ENCODE results near the gene GPR37L1. TPM values are rescaled to one million over a fixed set of nuclear protein-coding genes. Genes with fewer than 3 reads are reported as not detected.
"Not testable (repeated sequence)": the region's sequence is repeated elsewhere in the genome, so short reads cannot be mapped to it uniquely, and the experiment has no call there.

Gene GPR37L1
- total RNA-seq, 1 experiment from 2014 or later = not detected

- Histone ChIP-seq H3K4me3 (no peak overlapping the region), H3K27me3 (no peaks in the 10 kb centered on the region), H3K36me3 (no peaks in the 10 kb centered on the region; the same call in 1 of the 2 replicates), H3K9me3 (no peaks in the 10 kb centered on the region)
- DNase-seq = no peak
Observed at GRCh38 chr1:202127061-202127460, 4.3 kb downstream of the GPR37L1 start.

GRCh38 chr1:202127836-202128622, 5.3 kb downstream of the GPR37L1 start:
- Histone ChIP-seq H3K27me3 (no peaks in the 10 kb centered on the region), H3K4me3 (no peak overlapping the region), H3K9me3 (no peaks in the 10 kb centered on the region), H3K36me3 (peaks cover 9% of the 10 kb centered on the region)
- no peak for DNase-seq

- peaks cover 18% of the 10 kb centered on the region for H3K36me3 ChIP-seq
- no peak for DNase-seq
- no peaks in the 10 kb centered on the region for H3K27me3 ChIP-seq
- no peaks in the 10 kb centered on the region for H3K9me3 ChIP-seq
- H3K4me3 ChIP-seq = no peak overlapping the region
Observed at GRCh38 chr1:202129453-202130296, 7.0 kb downstream of the GPR37L1 start.

GRCh38 chr1:202130297-202130721, 7.6 kb downstream of the GPR37L1 start:
- DNase-seq = no peak
- no peaks in the 10 kb centered on the region for H3K27me3 ChIP-seq
- peaks cover 22% of the 10 kb centered on the region for H3K36me3 ChIP-seq
- no peaks in the 10 kb centered on the region for H3K9me3 ChIP-seq
- no peak overlapping the region for H3K4me3 ChIP-seq

GRCh38 chr1:202130816-202131522, 8.3 kb downstream of the GPR37L1 start:
- no peaks in the 10 kb centered on the region for H3K9me3 ChIP-seq
- H3K27me3 ChIP-seq = no peaks in the 10 kb centered on the region
- peaks cover 25% of the 10 kb centered on the region for H3K36me3 ChIP-seq
- H3K4me3 ChIP-seq = no peak overlapping the region
- DNase-seq = no peak

- peaks cover 32% of the 10 kb centered on the region for H3K36me3 ChIP-seq
- DNase-seq = no peak
Observed at GRCh38 chr1:202131956-202132821, 9.5 kb downstream of the GPR37L1 start.

GRCh38 chr1:202133001-202133400, 10.3 kb downstream of the GPR37L1 start:
- no peak for DNase-seq
- Histone ChIP-seq H3K4me3 (no peak overlapping the region), H3K27me3 (no peaks in the 10 kb centered on the region), H3K9me3 (no peaks in the 10 kb centered on the region), H3K36me3 (peaks cover 37% of the 10 kb centered on the region)

More at GRCh38 chr1:202131956-202132821, 9.5 kb downstream of the GPR37L1 start:
- Histone ChIP-seq H3K4me3 (no peak overlapping the region), H3K9me3 (no peaks in the 10 kb centered on the region), H3K27me3 (no peaks in the 10 kb centered on the region)

- no peak for DNase-seq
- H3K9me3 ChIP-seq = no peaks in the 10 kb centered on the region
- no peak overlapping the region for H3K4me3 ChIP-seq
- peaks cover 37% of the 10 kb centered on the region for H3K36me3 ChIP-seq
- H3K27me3 ChIP-seq = no peaks in the 10 kb centered on the region
Observed at GRCh38 chr1:202133496-202133895, 10.8 kb downstream of the GPR37L1 start.

- Histone ChIP-seq H3K36me3 (peaks cover 38% of the 10 kb centered on the region), H3K27me3 (no peaks in the 10 kb centered on the region), H3K4me3 (no peak overlapping the region), H3K9me3 (no peaks in the 10 kb centered on the region)
- no peak for DNase-seq
Observed at GRCh38 chr1:202133989-202134388, 11.3 kb downstream of the GPR37L1 start.

- no peaks in the 10 kb centered on the region for H3K9me3 ChIP-seq
- DNase-seq = no peak
- H3K36me3 ChIP-seq = peaks cover 41% of the 10 kb centered on the region
- no peak overlapping the region for H3K4me3 ChIP-seq
- no peaks in the 10 kb centered on the region for H3K27me3 ChIP-seq
Observed at GRCh38 chr1:202134645-202135172, 12.0 kb downstream of the GPR37L1 start.

- Histone ChIP-seq H3K27me3 (no peaks in the 10 kb centered on the region), H3K9me3 (no peaks in the 10 kb centered on the region), H3K36me3 (peaks cover 43% of the 10 kb centered on the region), H3K4me3 (no peak overlapping the region)
- DNase-seq = no peak
Observed at GRCh38 chr1:202135221-202135721, 12.6 kb downstream of the GPR37L1 start.

GRCh38 chr1:202140833-202141232, 18.1 kb downstream of the GPR37L1 start:
- Histone ChIP-seq H3K36me3 (peaks cover 29% of the 10 kb centered on the region), H3K4me3 (no peak overlapping the region), H3K27me3 (no peaks in the 10 kb centered on the region), H3K9me3 (no peaks in the 10 kb centered on the region)
- no peak for DNase-seq

GRCh38 chr1:202141468-202141867, 18.8 kb downstream of the GPR37L1 start:
- DNase-seq, H3K27me3 ChIP-seq, H3K9me3 ChIP-seq, H3K4me3 ChIP-seq: not testable (repeated sequence)
- H3K36me3 ChIP-seq = peaks cover 28% of the 10 kb centered on the region

- no peaks in the 10 kb centered on the region for H3K9me3 ChIP-seq
- DNase-seq = no peak
- peak overlapping the region; percentile 93 for H3K4me3 ChIP-seq
- H3K36me3 ChIP-seq = peaks cover 18% of the 10 kb centered on the region
- no peaks in the 10 kb centered on the region for H3K27me3 ChIP-seq
Observed at GRCh38 chr1:202143011-202143767, 20.5 kb downstream of the GPR37L1 start.

GRCh38 chr1:202143768-202144401, 21.2 kb downstream of the GPR37L1 start:
- peak; percentile 41 for DNase-seq

More at GRCh38 chr1:202143768-202144401, 21.2 kb downstream of the GPR37L1 start:
- Histone ChIP-seq H3K9me3 (no peaks in the 10 kb centered on the region), H3K4me3 (peak overlapping the region; percentile 93), H3K27me3 (no peaks in the 10 kb centered on the region), H3K36me3 (peaks cover 18% of the 10 kb centered on the region)
